NOMO-1 treated with DMSO at 0.1 percent for 48 hours (cell line): Measurements from ENCODE around the gene CKAP4.

Source experiments
- DNase-seq: peaks from one replicate; lab custom pipeline; 2025; ENCODE audit not compliant: unreplicated experiment; lab: John Stamatoyannopoulos, UW

The CKAP4 gene

DNA sequence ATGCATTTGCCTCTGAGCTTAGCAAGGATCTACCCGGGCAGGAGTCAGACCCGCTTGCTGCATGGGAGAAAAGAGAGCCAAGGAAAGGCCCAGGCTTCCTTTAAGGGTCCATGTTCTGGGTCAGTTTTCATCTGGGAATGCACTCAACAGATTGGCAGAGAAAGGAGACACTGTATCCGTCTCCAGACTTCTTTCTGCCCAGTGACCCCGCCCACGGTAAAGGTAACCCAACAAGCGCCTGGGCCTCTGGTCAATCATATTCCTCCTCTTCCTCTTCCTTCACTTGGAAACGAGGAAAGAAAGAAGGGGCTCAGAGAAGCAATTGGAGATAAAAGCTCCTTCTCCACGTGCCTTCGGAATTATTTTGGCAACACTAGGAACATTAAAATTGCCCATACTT lies 27.6 kb upstream of the CKAP4 start:
- DNase-seq: no peak

DNA sequence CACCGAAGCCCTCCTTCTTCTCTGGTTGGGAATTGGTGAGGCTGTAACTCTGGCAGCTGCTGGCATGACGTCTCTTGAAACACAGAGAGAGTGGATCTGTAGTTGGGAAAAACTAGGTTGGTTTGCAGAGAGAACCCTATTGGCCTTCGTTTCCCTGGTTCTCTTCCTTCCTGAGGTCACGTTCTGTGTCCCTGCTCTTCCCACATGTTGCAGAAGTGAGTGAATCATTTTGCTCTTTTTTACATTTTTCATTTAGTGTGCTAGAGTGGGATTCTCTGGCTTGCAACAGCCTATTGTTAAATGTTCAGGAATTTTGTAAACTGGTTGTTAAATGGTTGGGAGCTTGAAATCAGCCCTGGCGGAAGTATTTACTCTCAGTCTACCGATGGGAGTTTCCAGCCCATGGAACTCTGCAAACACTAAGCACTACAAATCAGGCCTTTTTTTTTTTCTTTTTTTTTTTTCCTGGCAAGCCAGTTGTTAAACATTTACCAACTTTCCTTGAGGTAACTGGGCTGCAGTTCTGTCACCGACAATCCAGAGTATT lies 26.8 kb upstream of the CKAP4 start:
- DNase-seq: no peak

DNA sequence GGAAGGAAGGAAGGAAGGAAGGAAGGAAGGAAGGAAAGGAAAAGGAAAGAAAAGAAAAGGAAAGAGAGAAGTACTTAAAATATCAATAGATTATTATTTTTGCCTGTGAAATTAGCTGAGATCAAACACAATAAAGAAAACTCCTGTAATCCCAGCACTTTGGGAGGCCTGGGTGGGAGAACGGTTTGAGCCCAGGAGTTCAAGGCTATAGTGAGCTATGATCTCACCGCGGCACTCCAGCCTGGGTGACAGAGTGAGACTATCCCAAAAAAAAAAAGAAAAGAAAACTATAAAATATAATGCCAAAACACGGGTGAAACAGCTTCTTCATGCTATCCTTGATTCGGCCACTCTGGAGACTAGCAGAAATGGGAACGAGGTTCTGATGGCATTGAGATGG lies 26.2 kb upstream of the CKAP4 start:
- DNase-seq: no peak

DNA sequence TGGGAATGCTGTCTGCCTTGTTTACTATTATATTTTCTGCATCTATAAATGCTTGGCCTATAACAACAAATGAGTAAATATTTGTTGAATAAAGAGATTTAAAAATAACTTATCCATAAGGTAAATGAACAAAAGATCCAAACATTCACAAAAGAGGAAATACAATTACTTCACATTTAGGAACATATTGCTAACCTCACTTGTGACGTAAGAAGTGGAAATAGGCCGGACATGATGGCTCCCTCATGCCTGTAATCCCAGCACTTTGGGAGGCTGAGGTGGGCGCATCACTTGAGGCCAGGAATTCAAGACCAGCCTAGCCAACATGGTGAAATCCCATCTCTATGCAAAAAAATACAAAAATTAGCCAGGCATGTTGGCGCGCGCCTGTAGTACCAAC lies 25.7 kb upstream of the CKAP4 start:
- DNase-seq: no peak

DNA sequence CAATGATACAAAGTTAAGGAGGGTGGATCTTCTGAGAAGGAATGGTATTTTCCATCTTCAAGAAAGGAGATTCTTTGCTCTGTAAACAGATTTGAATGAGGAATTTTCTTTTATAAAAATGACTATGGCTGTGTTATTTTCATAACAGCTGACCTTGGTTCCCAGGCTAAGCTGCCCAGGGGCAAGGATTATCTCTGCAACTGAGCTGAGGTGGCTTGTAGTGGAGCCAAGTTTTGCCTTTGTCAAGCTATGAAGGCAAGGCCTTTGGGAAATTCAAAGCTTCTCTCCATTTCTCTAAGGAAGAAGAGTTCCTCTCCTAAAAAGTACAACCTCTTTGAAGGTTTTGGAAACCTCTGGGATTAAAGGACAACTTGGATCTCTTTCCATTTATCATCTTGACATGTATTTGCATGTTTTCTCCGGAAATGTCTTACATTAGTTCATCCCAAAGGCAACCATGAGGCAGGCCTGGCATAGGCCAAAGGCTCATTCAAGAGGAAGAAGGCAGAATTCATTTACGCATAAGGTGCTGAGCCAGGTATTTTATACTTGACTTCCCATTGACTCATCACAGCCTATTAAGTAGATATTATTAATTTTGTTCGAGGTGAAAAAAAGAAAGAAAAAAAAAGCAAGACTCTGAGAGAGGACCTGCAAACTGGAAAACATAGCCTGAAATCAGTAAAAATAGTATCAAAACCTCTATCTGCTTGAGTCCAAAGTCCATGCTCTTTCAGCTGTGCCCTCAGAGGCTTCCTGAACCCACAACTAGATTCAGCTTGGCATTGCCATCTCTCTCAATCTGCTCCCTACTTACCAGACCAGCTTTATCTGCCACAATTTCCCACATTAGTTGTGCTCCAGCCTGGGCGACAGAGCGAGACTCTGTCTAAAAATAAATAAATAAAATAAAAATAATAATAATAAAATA lies 24.0 kb upstream of the CKAP4 start:
- DNase-seq: no peak

DNA sequence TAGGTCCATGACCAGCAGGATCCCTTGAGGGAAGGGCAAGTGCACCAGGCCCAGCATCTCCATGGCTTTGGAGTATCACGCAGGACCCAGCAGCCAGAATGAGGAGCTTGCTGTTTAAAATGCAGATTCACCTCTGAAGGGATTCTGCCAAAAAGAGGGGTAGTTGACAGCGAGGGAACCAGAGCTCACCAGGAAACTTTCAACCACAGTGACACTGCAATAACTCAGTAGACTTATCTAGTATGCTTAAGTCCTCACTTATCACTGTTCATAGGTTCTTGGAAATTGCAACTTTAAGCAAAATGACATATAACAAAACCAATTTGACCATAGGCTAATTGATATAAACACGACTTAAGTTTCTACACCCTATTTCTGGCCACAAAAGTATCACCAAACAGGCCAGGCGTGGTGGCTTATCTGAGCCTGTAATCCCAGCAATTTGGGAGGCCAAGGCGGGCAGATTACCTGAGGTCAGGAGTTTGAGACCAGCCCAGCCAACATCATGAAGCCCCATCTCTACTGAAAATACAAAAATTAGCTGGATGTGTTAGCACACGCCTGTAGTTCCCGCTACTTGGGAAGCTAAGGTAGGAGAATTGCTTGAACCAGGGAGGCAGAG lies 21.4 kb upstream of the CKAP4 start:
- peak; percentile 55 for DNase-seq

DNA sequence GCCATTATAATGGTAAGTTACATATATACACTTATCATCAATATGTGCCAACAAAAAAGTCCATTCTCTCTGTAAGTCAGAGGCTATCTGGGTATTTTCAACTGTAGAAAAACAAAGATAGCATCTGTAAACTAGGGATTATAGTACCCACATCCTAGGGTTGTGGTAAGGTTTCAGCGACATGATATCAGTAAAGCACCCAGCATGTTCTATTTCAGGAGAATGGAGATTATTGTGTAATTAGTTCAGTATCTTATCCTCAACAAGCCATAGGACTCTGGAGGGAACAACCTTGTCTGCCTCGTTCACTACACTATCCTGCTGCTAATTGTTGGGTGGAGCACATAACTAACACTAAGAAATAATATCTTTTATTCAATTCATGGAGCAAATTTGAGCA lies 19.7 kb upstream of the CKAP4 start:
- no peak for DNase-seq

DNA sequence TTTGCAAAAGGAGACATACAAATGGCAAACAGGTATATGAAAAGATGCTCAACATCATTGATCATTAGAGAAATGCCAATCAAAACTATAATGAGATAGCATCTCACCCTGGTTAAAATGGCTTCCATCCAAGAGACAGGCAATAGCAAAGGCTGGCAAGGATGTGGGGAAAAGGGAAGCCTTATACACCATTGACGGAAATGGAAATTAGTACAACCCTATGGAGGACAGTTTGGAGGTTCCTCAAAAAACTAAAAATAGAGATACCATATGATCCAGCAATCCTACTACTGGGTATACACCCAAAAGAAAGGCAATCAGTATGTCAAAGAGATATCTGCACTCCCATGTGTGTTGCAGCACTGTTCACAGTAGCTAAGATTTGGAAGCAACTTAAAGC lies 17.3 kb upstream of the CKAP4 start:
- no peak for DNase-seq

DNA sequence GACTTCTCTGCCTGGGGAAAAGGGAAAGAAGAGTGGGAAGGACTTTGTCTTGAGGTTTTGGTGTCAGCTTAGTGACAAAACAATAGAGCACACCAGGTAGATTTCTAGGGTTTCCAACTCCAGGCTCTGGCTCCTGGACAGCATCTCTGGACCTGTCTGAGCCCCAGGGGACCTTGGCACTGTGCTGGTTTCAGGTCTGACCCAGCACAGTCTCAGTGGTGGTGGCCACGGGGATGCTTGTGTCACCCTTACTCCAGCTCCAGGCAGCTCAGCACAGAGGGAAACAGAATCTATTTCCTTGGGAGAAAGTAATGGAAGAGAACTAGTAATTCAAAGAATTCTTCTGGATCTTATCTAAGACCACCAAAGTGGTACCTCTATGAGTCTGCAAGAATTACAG lies 11.1 kb upstream of the CKAP4 start:
- DNase-seq: no peak

DNA sequence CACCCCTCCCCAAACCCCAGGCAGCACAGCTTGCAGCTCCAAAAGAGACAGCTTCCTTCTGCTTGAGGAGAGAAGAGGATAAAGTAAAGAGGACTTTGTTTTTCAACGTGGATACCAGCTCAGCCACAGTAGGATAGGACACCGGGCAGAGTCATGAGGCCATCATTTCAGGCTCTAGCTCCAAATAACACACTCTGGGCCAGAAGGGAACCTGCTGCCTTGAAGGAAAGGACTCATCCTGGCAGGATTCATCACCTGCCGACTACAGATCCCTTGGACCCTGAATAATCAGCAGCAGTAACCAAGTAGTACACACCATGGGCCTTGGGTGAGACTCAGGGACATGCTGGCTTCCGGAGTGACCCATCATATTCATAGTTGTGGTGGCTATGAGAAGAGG lies 10.4 kb upstream of the CKAP4 start:
- no peak for DNase-seq

DNA sequence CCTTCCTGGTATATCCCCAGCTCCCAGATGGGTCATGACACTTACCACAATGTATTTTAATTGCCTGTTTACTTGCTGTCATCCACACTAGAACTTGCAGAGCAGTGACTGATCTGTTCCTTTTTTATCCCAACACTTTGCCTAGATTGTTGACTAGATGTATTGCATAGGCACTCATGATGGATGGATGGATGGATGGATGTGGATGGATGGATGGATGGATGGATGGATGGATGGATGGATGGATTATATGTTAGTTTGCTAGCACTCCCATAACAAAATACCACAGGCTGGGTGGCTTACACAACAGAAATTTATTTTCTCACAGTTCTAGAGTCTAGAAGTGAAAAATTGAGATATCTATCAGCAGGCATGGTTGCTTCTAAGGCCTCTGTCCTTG lies 8.7 kb upstream of the CKAP4 start:
- DNase-seq: no peak

DNA sequence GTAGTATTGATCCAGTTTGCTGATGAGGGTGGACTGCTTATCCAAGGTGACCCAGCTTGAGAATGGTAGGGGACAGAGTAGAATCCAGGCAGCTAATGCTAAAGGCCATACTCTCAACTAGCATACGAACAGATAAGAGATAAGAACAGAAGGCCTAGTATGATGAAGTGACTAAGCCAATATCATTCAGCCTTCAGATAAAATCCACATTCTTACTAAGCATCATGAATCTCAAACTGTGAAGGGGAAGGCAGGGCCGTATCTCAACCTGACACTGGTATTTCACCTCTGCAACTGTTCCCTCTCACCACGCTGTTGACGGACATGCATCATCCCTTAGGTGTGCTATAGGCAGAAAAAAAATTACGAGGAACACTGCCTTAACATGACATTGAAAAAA lies 8.1 kb upstream of the CKAP4 start:
- no peak for DNase-seq

DNA sequence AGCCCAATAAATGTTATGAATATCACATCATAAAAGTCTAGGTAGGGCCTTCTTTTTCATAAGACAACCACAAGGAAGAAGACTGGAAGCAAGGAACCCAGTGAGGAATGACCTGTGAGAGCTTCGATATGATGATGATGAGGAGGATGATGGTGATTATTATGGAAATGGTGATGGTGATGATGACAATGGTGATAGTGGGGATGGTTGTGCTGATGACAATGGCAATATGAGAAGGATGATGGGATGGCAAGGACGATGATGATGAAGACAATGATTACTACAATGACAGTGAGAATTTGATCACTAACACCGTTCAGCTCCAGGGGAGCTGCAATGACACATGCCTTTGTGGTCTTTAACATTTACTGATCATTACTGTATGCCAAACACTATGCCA lies 7.7 kb upstream of the CKAP4 start:
- no peak for DNase-seq

DNA sequence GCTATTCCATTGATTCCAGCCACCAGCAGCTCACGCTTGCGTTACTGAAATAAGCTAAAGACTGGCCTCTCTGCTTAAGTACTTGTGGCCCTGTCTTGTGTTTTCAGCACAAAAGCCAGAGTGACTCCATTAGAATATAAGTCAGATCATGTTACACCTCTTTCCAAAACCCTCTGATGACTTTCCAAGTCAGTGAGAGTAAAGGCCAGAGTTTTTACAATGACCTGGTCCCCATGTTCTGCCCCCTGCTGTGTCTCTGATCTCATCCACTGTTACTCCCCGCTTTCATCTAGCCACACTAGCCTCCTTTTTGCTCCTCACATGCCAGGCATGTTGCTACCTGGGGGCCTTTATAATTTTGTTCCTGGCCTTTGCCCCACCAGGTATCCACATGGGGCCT lies 6.9 kb upstream of the CKAP4 start:
- no peak for DNase-seq

DNA sequence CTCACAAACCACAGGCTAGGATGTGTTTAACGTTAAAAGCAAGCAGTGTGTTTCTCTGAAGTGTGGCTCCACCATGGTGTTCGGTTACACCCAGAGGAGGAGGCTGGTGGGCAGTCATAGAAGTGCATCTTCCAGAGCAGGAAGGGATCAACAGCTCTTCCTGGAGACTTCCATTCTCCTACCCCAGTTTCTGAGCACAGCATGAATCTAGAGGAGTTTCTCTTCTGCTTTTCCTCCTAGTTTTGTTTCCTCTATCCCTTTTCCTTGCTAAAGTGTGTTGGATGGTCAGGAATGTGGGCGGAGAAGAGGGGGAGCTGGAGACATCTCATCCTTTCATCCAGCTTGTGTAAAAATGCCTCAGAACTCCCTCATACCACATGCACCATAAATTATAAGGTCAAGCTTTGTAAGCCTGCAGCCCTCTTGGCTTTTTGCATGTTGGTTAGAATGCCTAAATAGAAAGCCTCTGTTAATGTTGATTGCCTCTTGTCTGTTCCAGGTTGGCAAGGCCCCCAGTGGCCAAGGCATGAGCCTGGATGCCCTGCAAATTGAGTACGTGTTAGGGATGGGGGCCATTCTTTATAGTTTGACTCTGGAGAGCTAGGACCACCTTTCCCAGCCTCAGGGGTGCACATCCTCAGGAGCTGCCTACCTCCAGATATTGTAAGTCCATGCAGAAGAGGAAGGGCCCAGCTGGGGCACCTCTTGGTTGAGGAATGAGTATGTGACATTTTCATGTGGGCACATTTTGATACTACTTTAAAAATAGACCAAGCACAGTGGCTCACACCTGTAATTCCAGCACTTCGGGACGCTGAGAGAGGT lies 4.0 kb upstream of the CKAP4 start:
- DNase-seq: no peak

DNA sequence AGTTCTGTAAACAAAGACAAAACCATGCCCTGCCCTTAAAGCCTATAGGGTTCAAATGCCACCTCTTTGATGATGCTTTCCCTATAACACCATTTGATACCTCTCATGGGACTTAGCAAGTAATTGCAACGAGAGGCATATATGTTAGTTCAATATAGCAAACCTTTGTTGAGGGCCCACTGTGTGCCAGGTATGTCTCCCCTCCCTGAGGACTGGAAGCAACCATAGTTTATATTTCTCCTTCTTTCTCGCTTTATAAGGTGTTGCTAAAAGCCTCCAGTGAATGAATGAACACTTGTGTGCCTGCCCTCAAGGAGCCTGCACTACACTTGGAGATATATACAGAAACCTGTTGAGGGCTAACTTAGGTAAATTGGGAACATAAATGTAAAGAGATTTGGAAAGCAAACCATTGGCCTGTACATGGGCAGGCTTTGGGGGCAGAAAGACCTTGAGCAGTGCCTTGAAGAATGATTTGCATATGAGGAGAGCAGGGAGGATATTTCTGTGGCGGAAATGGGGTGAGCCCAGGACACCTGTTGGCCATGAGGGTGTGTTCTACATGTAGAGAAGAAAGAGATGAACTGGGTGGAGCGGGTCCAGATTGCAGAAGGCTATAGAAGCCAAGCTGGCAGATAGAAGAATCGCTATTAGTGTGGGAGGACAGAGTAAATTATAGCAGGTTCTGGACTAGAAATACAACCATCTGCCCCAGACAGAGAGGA lies 1.8 kb upstream of the CKAP4 start:
- DNase-seq: no peak

DNA sequence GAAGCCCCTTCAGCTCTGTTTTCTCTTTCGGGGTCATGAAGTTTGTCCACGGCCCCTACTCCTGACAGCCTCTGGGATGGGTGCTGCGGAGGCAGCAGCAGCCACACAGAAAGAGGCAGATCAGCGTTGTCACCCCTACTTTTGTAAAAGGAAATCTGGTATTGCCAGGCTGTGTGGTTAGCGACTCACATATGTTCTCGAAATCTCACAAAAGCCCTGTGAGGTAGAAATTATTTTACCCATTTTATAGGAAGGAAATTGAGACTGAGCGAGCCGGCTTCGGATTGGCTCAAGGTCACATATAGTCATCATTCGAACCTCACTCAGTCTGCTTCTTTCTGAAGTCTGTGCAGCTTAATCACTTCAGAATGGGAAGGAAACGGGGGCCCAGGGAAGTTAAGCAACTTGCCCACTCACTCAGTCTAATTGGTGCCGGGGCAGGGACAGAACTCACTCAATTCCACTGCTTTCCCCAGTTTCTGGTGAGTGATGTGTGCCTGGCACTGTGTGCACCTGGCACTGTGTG lies 1.1 kb upstream of the CKAP4 start:
- DNase-seq: peak; percentile 96

DNA sequence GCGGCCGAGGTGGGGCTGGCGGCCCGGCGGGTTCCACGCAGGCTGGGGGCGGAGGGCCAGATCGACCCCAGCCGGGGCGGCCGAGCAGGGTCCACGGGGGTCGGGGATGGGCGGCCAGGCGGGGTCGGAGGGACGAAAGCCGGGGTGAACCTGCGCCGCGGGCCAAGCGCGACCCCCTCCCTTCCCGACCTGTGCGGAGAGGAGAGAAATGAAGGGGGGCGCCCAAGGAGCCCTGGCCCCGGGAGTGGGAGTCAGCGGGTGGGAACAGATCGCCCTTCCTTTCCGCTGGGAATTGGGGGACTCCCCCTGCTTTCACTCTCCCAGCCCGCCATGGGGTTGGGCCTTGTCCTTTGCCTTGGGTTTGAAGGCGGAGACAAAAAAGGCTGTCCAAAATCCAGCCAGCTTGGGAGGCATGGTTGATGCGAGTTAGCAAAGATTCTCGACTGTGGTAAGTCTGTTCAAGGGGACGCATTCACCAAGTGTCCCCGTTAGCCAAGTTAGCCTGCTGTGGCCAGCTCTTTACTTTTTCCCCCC lies 559 bp upstream of the CKAP4 start:
- DNase-seq: peak; percentile 39

DNA sequence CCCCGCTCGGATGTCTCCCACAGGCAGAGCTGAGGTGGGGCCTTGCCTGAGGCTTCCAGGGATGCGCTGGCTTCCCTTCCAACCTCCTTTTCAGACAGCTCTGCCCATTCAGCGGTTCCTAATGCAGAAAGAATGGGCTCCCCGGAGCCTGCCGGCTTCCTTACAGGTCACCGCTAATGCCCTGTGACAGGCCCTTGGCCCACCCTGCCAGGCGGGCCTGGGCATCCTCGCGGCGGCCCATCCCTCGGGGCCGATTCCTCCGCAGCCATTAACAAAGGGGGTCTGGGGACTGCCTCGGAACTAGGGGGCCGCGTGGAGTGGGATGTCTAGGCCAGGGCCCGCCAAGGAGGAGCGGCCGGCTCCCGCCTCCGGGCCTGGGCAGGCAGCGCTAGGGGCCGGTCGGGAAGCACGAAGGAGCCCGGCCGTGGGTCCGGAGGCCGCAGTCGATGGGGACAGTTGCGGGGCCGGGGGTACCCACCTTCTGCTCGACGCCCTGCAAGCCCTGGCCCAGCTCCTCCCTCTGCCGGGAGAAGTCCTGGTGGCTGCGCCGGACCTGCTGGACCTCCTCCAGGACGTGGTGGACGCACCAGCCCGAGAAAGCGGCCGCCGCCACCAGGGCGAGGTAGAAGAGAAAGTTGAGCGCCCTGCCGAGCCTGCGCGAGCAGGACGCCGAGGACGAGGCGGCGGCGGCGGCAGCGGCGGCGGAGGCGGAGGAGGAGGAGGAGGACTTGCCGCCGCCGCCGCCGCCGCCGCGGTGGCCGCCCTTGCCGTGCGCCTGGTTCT lies 738 bp downstream of the CKAP4 start:
- DNase-seq: peak; percentile 14

DNA sequence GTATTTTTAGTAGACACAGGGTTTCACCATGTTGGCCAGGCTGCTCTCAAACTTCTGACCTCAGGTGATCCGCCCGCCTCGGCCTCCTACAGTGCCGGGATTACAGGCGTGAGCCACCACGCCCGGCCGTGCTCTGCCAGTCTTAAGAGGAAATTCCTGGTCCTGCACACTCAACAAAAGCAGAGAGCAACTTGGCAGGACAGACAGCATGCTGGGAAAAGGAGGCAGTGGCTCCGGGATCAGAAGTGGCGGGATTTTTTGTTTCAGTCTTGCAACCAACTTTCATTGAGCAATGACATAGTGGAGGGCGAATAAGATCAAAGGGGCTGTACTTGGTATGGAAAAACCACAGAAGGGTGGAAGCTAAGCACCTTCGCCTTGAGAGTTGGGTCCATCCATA lies 2.1 kb downstream of the CKAP4 start:
- no peak for DNase-seq
